Thyroid gland (tissue), 4 donors: ENCODE measurements around the gene SYNE3.

Experiments
- CTCF ChIP-seq, 6 experiments: fragments of 200-600 bp in 3 of 6; fragments of 450-650 bp in 3 of 6; sonication (generic) in 3 of 6; IDR thresholded peaks; one replicate each; pipeline ENCODE4 v1.5.1; 2016 to 2019; ENCODE audit warnings: antibody characterized with exemption in 6 of 6, mild to moderate bottlenecking in 2 of 6, inconsistent platforms in 1 of 6, moderate library complexity in 1 of 6
- POLR2A ChIP-seq, 2 donors: fragments of 450-650 bp; IDR thresholded peaks; one replicate each; pipeline ENCODE4 v1.6.1; 2017; ENCODE audit warnings: antibody characterized with exemption in 2 of 2, mild to moderate bottlenecking in 2 of 2, moderate library complexity in 1 of 2

- no peak for TF ChIP-seq CTCF (IDR thresholded peaks at IDR 0.05)
- TF ChIP-seq POLR2A (IDR thresholded peaks at IDR 0.05), result no peak
Observed at GRCh38 chr14:95516554-95517181, at the start of gene SYNE3.
